GM20431 (cell line): Measurements from ENCODE around the gene MEGF6.

ENCODE experiments used
- in situ Hi-C: fragments of 300-500 bp; cut with MseI, MboI; formaldehyde crosslinking; loops from one replicate; pipeline ENCODE4 v1.15.0; 2020; ENCODE audit warnings: low sequenced_read_pairs; ENCODE audit not compliant: unreplicated experiment

MEGF6 gene

DNA sequence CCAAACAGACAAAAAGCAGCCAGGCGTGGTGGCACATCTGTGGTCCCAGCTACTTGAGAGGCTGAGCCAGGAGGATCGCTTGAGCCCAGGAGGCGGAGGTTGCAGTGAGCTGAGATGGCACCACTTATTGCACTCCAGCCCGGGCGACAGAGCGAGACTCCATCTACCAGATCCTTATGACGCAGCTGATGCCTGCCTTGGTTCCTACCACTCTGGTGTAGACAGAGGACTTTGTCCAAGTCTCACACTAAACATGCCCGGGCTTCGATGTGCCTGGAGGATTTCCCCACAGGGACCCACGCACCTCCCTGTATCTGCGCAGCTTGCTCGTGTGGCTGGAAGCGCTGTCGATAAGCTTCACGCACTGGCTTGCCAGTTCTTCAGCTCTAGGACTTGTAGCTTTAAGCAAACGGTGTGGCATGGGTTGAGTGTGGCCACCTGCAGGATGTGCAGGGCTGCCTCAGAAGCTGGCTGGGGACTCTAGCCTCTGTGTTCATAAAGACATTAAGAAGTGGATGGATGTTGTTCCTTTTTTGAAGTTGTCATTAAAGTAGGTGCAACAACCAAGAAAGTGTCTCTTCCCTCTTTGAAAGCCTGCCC lies 18.4 kb upstream of the MEGF6 start:
- in situ Hi-C loops = loop anchor here (10.0 kb wide), 1 partner anchor 95 kb away; no protein-coding TSS in a partner anchor

DNA sequence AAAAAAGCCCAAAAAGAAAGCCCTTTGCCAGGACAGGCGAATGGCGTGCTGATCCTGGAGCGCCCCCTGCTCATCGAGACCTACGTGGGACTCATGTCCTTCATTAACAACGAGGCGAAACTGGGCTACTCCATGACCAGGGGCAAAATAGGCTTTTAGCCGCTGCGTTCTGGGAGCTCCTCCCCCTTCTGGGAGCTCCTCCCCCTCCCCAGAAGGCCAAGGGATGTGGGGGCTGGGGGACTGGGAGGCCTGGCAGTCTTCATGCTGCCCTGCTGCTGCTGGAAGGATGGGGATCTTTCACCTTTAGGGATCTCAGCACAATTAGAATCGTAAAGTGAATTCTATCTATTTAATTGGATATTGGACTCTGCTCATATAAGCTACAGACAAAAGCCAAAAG lies 17.1 kb upstream of the MEGF6 start:
- in situ Hi-C loops = loop anchor here (10.0 kb wide), 1 partner anchor 96 kb away; no protein-coding TSS in a partner anchor

DNA sequence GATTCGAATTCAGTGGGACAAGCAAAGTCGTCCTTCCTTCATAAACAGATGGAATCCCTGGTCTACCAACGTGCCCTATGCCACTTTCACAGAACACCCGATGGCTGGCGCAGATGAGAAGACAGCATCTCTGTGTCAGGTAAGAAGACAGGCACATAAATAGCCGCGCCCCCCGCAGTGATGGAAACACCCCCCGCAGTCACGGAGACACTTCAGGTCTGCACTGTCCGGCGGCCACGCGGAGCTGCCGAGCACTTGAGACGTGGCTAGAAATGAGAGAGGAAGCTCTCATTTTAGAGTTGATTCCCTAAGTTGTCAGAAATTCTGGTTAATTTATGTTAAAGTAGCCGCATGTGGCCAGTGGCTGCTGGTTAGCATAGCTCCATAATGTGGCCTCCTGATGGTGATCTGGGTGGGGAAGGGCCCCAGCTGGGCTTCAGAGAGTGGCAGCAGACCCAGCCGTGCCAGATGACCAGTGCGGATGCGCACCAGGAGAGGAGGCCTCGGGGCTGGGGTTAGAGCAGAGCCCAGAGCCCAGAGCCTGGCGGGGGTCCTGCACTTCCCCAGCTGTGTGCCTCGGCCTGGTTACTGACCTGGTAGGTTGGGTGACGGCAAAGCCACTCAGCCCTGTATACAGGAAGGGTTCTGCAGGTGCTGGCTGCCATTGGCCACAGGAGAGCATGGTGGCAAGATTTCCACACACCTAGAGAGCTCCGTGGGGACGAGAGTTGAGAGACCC lies 16.4 kb upstream of the MEGF6 start:
- in situ Hi-C loops = loop anchor here (10.0 kb wide), 1 partner anchor 97 kb away; no protein-coding TSS in a partner anchor

DNA sequence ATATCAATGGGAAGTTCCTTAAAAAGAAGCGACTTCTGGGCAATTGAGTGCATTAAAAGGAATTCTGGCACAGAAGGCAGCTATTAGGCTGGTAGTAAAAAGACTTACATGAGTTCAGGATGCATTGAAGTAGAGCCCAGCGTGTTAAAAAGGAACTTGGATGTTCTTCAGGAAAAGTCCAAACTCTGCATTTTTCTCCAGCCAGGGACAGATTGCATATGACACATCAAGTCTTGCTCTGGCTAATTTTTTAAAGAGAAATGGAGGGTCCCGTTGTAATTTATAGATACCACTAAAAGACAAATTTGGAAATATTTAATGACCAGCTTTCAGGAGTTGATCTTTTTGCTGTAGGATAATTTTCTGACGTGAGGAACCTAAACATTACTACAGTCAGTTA lies 14.7 kb upstream of the MEGF6 start:
- in situ Hi-C loops = loop anchor here (10.0 kb wide), 1 partner anchor 99 kb away; no protein-coding TSS in a partner anchor

DNA sequence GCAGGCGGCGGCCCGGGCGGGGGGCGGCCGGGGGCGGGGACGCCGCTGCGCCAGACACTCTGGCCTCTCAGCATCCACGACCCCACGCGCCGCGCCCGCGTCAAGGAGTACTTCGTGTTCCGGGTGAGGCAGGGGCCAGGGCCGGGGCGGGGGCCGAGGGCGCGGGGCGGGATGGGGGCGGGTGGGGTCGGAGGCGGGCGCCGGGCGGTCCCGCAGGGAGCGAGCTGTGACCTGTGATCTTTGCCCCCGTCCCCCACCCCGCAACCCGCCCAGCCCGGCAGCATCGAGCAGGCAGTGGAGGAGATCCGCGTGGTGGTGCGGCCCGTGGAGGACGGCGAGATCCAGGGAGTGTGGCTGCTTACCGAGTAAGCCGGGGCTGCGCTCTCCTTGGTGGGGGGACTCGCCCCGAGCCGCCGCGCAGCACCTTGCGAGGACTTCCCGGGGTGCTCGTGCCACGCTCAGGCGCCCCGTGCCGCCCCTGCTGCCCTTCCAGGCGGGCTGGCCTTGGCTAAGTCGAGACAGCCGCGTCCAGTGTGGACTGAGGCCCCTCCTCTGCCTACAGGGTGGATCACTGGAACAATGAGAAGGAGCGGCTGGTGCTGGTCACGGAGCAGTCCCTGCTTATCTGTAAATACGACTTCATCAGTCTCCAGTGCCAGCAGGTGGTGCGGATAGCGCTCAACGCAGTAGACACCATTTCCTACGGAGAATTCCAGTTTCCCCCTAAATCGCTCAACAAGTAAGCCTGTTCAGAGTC lies 14.0 kb upstream of the MEGF6 start:
- in situ Hi-C loops = loop anchor here (10.0 kb wide), 1 partner anchor 99 kb away; no protein-coding TSS in a partner anchor

DNA sequence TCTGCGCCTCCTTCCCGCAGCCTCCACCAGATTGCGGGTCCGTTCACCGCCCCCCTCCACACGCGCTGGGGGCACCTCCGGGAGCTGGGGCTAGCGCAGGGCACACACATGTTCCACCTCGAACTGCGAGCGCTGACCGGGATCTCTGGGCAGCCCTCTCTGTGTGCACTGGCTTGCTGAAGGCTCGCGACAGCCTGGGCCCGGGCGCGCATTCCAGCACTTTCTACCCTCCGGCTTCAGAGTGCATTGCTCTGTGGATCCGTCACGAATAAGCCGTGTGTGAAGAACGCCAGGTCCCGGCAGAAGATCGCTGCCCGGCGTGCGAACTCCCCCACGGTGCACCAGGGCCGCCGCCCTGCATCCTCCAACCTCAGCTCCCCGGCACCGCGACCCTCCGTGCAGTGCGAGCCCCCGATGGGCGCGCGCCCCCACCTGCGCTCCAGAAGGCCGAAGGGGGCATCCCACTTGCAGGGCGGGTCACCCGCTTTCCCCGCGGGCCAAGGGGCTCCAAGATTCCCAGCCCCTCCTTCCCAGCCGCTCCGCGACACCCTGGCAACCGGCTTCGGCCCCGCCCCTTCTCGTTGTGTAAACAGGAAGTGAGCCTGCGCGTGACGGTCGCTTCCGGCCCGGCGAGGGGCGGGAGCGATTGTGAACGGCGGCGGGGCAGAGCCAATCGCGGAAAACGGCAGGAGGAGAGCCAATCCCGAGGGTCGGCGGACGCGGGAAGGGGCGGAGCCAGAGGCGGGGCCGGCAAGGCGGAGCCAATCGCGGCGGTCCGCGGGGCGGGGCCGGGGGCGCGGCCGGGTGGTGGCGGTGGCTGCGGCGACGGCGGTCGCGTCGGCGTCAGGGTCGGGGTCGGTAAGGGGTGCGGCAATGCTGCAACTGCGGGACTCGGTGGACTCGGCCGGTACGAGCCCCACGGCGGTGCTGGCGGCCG lies 13.2 kb upstream of the MEGF6 start, which contains the start of gene TPRG1L:
TPRG1L (plus strand) TSS at position 816 of the 937 bp plus-strand sequence; CDS start at position 874, 58 bp downstream.
- in situ Hi-C loops = loop anchor here (10.0 kb wide), 1 partner anchor 100 kb away; no protein-coding TSS in a partner anchor

- in situ Hi-C loops = loop anchor here (10.0 kb wide), 1 partner anchor 101 kb away; no protein-coding TSS in a partner anchor
Observed at GRCh38 chr1:3623441-3624199, 12.3 kb upstream of the MEGF6 start.

- in situ Hi-C loops = loop anchor here (10.0 kb wide), 1 partner anchor 103 kb away; no protein-coding TSS in a partner anchor
Observed at GRCh38 chr1:3622102-3622501, 10.8 kb upstream of the MEGF6 start.

DNA sequence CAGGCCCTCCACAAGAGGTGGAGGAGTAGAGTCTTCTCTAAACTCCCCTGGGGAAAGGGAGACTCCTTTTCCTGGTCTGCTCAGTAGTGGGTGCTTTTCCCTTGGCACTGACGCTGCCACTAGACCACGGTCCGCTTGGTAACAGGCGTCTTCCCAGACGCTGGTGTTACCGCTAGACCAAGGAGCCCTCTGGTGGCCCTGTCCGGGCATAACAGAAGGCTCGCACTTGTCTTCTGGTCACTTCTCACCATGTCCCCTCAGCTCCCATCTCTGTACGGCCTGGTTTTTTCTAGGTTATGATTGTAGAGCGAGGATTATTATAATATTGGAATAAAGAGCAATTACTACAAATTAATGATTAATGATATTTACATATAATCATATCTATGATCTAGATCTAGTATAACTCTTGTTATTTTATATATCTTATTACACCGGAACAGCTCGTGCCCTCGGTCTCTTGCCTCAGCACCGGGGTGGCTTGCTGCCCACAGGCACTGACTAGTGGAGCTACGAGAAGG lies 9.9 kb upstream of the MEGF6 start:
- in situ Hi-C loops = loop anchor here (10.0 kb wide), 1 partner anchor 104 kb away; no protein-coding TSS in a partner anchor

- in situ Hi-C loops = loop anchor here (10.0 kb wide), 1 partner anchor 104 kb away; no protein-coding TSS in a partner anchor
Observed at GRCh38 chr1:3620708-3621107, 9.4 kb upstream of the MEGF6 start.

DNA sequence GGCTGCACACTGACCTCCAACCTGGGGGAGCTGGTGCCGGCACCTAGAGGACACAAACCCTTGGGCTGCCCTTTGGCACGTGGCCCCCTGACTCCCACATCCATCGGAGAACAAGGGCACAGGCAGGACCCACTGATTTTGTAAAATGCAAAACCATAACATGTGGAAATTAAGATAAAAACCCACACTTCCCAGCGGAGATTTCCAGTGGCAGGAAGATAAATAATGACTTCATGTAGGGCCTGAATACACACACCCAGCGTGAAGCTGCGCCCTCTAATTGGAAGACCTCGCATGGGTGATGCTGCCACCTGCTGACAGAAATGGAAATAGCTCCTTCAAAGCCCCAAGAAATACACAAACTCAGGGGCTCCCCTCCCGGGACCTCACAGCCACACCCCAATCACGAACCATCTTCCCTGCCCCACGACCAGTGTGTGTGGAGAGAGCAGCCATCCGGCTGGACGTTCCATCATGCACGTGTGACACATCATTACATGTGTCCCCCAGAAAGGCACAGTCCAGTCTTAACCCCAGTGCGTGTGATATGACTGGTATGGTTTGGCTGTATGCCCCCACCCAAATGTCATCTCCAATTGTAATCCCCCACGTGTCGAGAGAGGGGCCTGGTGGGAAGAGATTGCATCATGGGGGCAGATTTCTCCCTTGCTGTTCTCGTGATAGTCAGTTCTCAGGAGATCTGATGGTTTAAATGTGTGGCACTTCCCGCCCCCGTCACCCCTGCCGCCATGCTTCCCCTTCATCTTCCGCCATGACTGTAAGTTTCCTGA lies 7.8 kb upstream of the MEGF6 start:
- in situ Hi-C loops = loop anchor here (5.0 kb wide), 1 partner anchor 52 kb away; no protein-coding TSS in a partner anchor

GRCh38 chr1:3618531-3618880 lies 7.2 kb upstream of the MEGF6 start:
- in situ Hi-C loops = loop anchor here (5.0 kb wide), 1 partner anchor 51 kb away; no protein-coding TSS in a partner anchor

DNA sequence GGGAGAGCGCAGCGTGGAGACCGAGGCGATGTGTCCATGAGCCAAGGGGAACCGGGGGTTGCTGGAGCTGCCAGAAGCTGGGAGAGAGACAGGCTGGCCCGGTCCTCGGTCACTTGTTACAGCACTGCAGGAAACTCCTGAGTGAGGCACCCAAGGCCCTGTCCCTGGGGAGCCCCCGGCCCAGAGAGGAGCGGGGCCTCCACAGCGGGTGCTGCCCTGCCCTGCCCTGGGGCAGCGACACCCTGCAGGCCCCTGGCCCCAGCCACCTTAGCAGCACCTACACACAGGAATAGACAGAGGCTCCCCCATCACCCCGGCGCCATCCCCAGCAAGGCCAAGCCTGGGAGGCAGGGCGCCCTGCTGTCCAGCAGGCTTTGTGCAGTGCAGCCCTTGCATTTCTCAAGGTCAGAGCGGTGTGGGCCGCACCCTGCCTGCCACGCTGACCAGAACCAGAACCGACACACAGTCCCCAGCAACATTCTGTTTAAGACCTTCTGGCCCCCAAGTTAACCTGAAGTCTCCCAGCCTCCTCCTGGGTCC lies 6.6 kb upstream of the MEGF6 start:
- in situ Hi-C loops = loop anchor here (5.0 kb wide), 1 partner anchor 51 kb away; no protein-coding TSS in a partner anchor

DNA sequence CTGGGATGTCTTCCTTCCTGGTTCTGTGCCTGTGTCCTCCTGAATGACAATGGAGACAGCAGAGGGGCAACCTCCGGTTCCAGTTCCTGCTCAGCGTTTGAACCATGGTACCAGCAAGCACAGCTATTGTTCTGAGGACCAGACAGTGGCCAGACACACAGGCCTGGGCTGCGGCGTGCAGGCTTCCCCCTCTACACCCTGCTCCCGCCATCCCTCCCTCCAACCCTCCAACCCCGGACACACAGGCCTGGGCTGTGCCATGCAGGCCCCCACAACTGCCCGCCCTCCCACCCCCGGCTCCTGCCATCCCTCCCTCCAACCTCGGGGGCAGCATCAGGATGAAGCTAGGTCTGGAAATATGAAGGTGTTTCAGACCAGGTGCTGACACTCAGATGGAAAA lies 5.6 kb upstream of the MEGF6 start:
- in situ Hi-C loops = loop anchor here (5.0 kb wide), 1 partner anchor 50 kb away; no protein-coding TSS in a partner anchor

GRCh38 chr1:3614755-3615742 lies 3.7 kb upstream of the MEGF6 start:
- in situ Hi-C loops = loop anchor here (5.0 kb wide), 1 partner anchor 48 kb away; no protein-coding TSS in a partner anchor

- in situ Hi-C loops = no loop called here
Observed at GRCh38 chr1:3612123-3612522, 815 bp upstream of the MEGF6 start.
